Lower lobe of right lung (tissue), 2 donors: Measurements from ENCODE around the gene PRCP. TPM values are rescaled to one million over a fixed set of nuclear protein-coding genes. Genes with fewer than 3 reads are reported as not detected.

Experiments used
- ATAC-seq, 2 donors: fragments of 200-7000 bp; cut with Tn5 transposase; one replicate each; pipeline ENCODE4 v1.9.1; 2020 to 2022; ENCODE audit warnings: mild to moderate bottlenecking in 2 of 2, moderate library complexity in 2 of 2
- DNase-seq: peaks from one replicate; pipeline ENCODE4 v3.0.0-alpha.2; 2020
- H3K27ac ChIP-seq: fragments of 200-600 bp; one replicate; pipeline ENCODE4 v1.8.0; 2022
- H3K27me3 ChIP-seq: fragments of 200-600 bp; one replicate; pipeline ENCODE4 v1.8.0; 2022; ENCODE audit warnings: low read depth
- H3K36me3 ChIP-seq: fragments of 200-600 bp; one replicate; pipeline ENCODE4 v1.8.0; 2022; ENCODE audit warnings: mild to moderate bottlenecking
- H3K4me1 ChIP-seq: fragments of 200-600 bp; one replicate; pipeline ENCODE4 v1.8.0; 2022
- H3K4me3 ChIP-seq: fragments of 200-600 bp; one replicate; pipeline ENCODE4 v1.8.0; 2022; ENCODE audit warnings: mild to moderate bottlenecking
- H3K9me3 ChIP-seq: fragments of 200-600 bp; one replicate; pipeline ENCODE4 v1.8.0; 2022
- CTCF ChIP-seq: fragments of 200-600 bp; IDR thresholded peaks from one replicate; pipeline ENCODE4 v1.8.0; 2022; ENCODE audit warnings: antibody characterized with exemption, mild to moderate bottlenecking
- intact Hi-C: fragments of 100-400 bp; cut with DNase I; formaldehyde crosslinking; loops from one replicate; pipeline ENCODE4 v1.11.0; 2022
- total RNA-seq: library from RNA; stranded (reverse); fragmentation: NEBNext Ultra II Directional; extraction: Animal tissue kit (Norgen Biotek cat#: 25700); gene quantifications from one replicate; pipeline ENCODE4 v1.2.1, GENCODE V29; 2021
- donor health status: DM: no; HTN: yes; CAD: no; lungs with severe emphysema.

The PRCP gene
- total RNA-seq, 1 donor from 2014 or later = 67.9 TPM

- H3K9me3 ChIP-seq = no peaks in the 10 kb centered on the region
- TF ChIP-seq CTCF = no peak
- ATAC-seq (no peak), DNase-seq (no peak)
- H3K36me3 ChIP-seq = no peaks in the 10 kb centered on the region
- peaks cover 25% of the 10 kb centered on the region for H3K4me1 ChIP-seq
- no peaks in the 10 kb centered on the region for H3K27me3 ChIP-seq
- H3K27ac ChIP-seq = no peak overlapping the region
- intact Hi-C loops = no loop called here
- no peak overlapping the region for H3K4me3 ChIP-seq
Measured at GRCh38 chr11:82873919-82874333, 26.3 kb downstream of the PRCP start.

- Histone ChIP-seq H3K9me3 (no peaks in the 10 kb centered on the region), H3K4me3 (no peak overlapping the region), H3K4me1 (peaks cover 39% of the 10 kb centered on the region), H3K27me3 (no peaks in the 10 kb centered on the region), H3K27ac (no peak overlapping the region), H3K36me3 (no peaks in the 10 kb centered on the region)
- no peak for TF ChIP-seq CTCF
- intact Hi-C loops = no loop called here
- ATAC-seq (no peak), DNase-seq (no peak)
Measured at GRCh38 chr11:82872377-82873150, 27.7 kb downstream of the PRCP start.

- intact Hi-C loops = no loop called here
- Histone ChIP-seq H3K36me3 (no peaks in the 10 kb centered on the region), H3K27me3 (no peaks in the 10 kb centered on the region), H3K4me3 (no peak overlapping the region), H3K4me1 (peaks cover 44% of the 10 kb centered on the region), H3K27ac (no peak overlapping the region), H3K9me3 (no peaks in the 10 kb centered on the region)
- DNase-seq (no peak), ATAC-seq (no peak)
- no peak for TF ChIP-seq CTCF
Measured at GRCh38 chr11:82871646-82872045, 28.6 kb downstream of the PRCP start.

GRCh38 chr11:82869657-82870056 is 30.6 kb downstream of the PRCP start:
- peaks cover 46% of the 10 kb centered on the region for H3K4me1 ChIP-seq
- H3K9me3 ChIP-seq = no peaks in the 10 kb centered on the region
- DNase-seq (no peak), ATAC-seq (peak in 1 of 2 donors; percentile 34)
- intact Hi-C loops = no loop called here
- no peak for TF ChIP-seq CTCF
- no peaks in the 10 kb centered on the region for H3K36me3 ChIP-seq
- H3K4me3 ChIP-seq = no peak overlapping the region
- no peak overlapping the region for H3K27ac ChIP-seq
- no peaks in the 10 kb centered on the region for H3K27me3 ChIP-seq

GRCh38 chr11:82867495-82868082 is 32.6 kb downstream of the PRCP start:
- ATAC-seq = peak; percentile 69 to 72
- H3K4me3 ChIP-seq = peak overlapping the region; percentile 31
- peak; percentile 72 for TF ChIP-seq CTCF
- H3K27ac ChIP-seq = no peak overlapping the region
- intact Hi-C loops = no loop called here
- H3K36me3 ChIP-seq = no peaks in the 10 kb centered on the region
- DNase-seq = peak; percentile 48
- no peaks in the 10 kb centered on the region for H3K9me3 ChIP-seq
- H3K27me3 ChIP-seq = no peaks in the 10 kb centered on the region
- peaks cover 48% of the 10 kb centered on the region for H3K4me1 ChIP-seq
